IPS DF 4.7 (cell line): ENCODE results near the gene PRICKLE1.

Experiments
- DNase-seq: peaks from one replicate; pipeline ENCODE4 v3.0.0-alpha.2; 2013; ENCODE audit warnings: low spot score; ENCODE audit errors: extremely low read depth

Gene PRICKLE1

GRCh38 chr12:42589465-42590329 lies at the start of gene PRICKLE1:
TSS of gene PRICKLE1 (minus strand) at chr12:42589746. CDS start at chr12:42472516, 117,230 bp downstream.
- DNase-seq, result no peak

- DNase-seq, result no peak
Observed at GRCh38 chr12:42638697-42639096, 49.2 kb upstream of the PRICKLE1 start.

- no peak for DNase-seq
Observed at GRCh38 chr12:42638011-42638410, 48.5 kb upstream of the PRICKLE1 start.

- no peak for DNase-seq
Observed at GRCh38 chr12:42636993-42637392, 47.4 kb upstream of the PRICKLE1 start.

GRCh38 chr12:42633594-42633993 lies 44.0 kb upstream of the PRICKLE1 start:
- no peak for DNase-seq

GRCh38 chr12:42631513-42631912 lies 42.0 kb upstream of the PRICKLE1 start:
- DNase-seq, result no peak

- DNase-seq, result no peak
Observed at GRCh38 chr12:42630314-42630713, 40.8 kb upstream of the PRICKLE1 start.

GRCh38 chr12:42627151-42627550 lies 37.6 kb upstream of the PRICKLE1 start:
- DNase-seq, result no peak

GRCh38 chr12:42625611-42626010 lies 36.1 kb upstream of the PRICKLE1 start:
- DNase-seq, result no peak

GRCh38 chr12:42617622-42618021 lies 28.1 kb upstream of the PRICKLE1 start:
- no peak for DNase-seq

GRCh38 chr12:42615006-42615405 lies 25.5 kb upstream of the PRICKLE1 start:
- DNase-seq, result no peak

- DNase-seq, result no peak
Observed at GRCh38 chr12:42612231-42612613, 22.7 kb upstream of the PRICKLE1 start.

- no peak for DNase-seq
Observed at GRCh38 chr12:42611571-42612230, 22.2 kb upstream of the PRICKLE1 start.

- no peak for DNase-seq
Observed at GRCh38 chr12:42609605-42610004, 20.1 kb upstream of the PRICKLE1 start.

GRCh38 chr12:42608196-42608825 lies 18.8 kb upstream of the PRICKLE1 start:
- DNase-seq, result no peak

- no peak for DNase-seq
Observed at GRCh38 chr12:42607584-42608058, 18.1 kb upstream of the PRICKLE1 start.

- no peak for DNase-seq
Observed at GRCh38 chr12:42606471-42606870, 16.9 kb upstream of the PRICKLE1 start.

GRCh38 chr12:42605685-42606084 lies 16.1 kb upstream of the PRICKLE1 start:
- DNase-seq, result no peak

- DNase-seq, result no peak
Observed at GRCh38 chr12:42603246-42603990, 13.9 kb upstream of the PRICKLE1 start.

GRCh38 chr12:42593874-42594273 lies 4.3 kb upstream of the PRICKLE1 start:
- no peak for DNase-seq

- DNase-seq, result no peak
Observed at GRCh38 chr12:42590330-42590934, 886 bp upstream of the PRICKLE1 start.
